DND-41 (cell line): ENCODE results near the gene SYNE4.

Experiments used
- CTCF ChIP-seq: IDR thresholded peaks from 2 replicates; pipeline ENCODE4 v1.5.1; 2012; ENCODE audit warnings: borderline replicate concordance, low read length, moderate library complexity, mild to moderate bottlenecking; ENCODE audit not compliant: poor library complexity, severe bottlenecking; ENCODE audit errors: extremely low read depth
- EZH2 ChIP-seq: IDR thresholded peaks from 3 replicates; pipeline ENCODE4 v1.6.1; 2012; ENCODE audit warnings: borderline replicate concordance, low read depth, mild to moderate bottlenecking, moderate library complexity, low read length, inconsistent platforms; ENCODE audit not compliant: severe bottlenecking

GRCh38 chr19:35978271-35978670, 30.3 kb downstream of the SYNE4 start:
- TF ChIP-seq CTCF: no peak
- TF ChIP-seq EZH2: no peak
